Neural cell (in vitro differentiated cells): ENCODE data around the gene R3HDM4. TPM values are rescaled to one million over a fixed set of nuclear protein-coding genes. Genes with fewer than 3 reads are reported as not detected.

Experiments
- H2AFZ ChIP-seq: fragments of 200-600, 300-800 bp; sonication (generic), shearing (Covaris generic); 2 replicates; pipeline ENCODE4 v1.6.0; 2014; ENCODE audit warnings: low read depth, mild to moderate bottlenecking, antibody characterized with exemption, low read length, moderate library complexity
- H3F3A ChIP-seq: fragments of 200-600 bp; shearing (Covaris generic); 2 replicates; pipeline ENCODE4 v1.6.1; 2016; ENCODE audit warnings: mild to moderate bottlenecking, moderate library complexity, mixed read lengths, antibody characterized with exemption, low read length; ENCODE audit not compliant: insufficient read depth, poor library complexity, severe bottlenecking
- H3K27ac ChIP-seq: fragments of 200-600, 300-800 bp; sonication (generic), shearing (Covaris generic); 2 replicates; pipeline ENCODE4 v1.5.1; 2014; ENCODE audit warnings: mild to moderate bottlenecking, low read length, moderate library complexity
- H3K27me3 ChIP-seq: fragments of 300-800, 200-600 bp; sonication (generic), shearing (Covaris generic); 2 replicates; pipeline ENCODE4 v1.6.0; 2014; ENCODE audit warnings: mild to moderate bottlenecking, low read depth, low read length, moderate library complexity; ENCODE audit not compliant: insufficient read depth
- H3K36me3 ChIP-seq: fragments of 300-800, 200-600 bp; sonication (generic), shearing (Covaris generic); 2 replicates; pipeline ENCODE4 v1.5.1; 2014; ENCODE audit warnings: mild to moderate bottlenecking, antibody characterized with exemption, low read length, moderate library complexity; ENCODE audit not compliant: insufficient read depth
- H3K4me2 ChIP-seq: fragments of 300-800, 200-600 bp; sonication (generic), shearing (Covaris generic); 2 replicates; pipeline ENCODE4 v1.6.0; 2014; ENCODE audit warnings: mild to moderate bottlenecking, low read length
- H3K4me3 ChIP-seq: fragments of 300-800, 200-600 bp; sonication (generic), shearing (Covaris generic); 2 replicates; pipeline ENCODE4 v1.5.1; 2014; ENCODE audit warnings: mild to moderate bottlenecking, low read length, moderate library complexity
- H3K79me2 ChIP-seq: fragments of 200-600 bp; shearing (Covaris generic); replicated peaks from 2 replicates; pipeline ENCODE4 v1.6.0; 2014; ENCODE audit warnings: mild to moderate bottlenecking, low read length, moderate library complexity; ENCODE audit not compliant: insufficient read depth
- H3K9ac ChIP-seq: fragments of 300-800, 200-600 bp; sonication (generic), shearing (Covaris generic); 2 replicates; pipeline ENCODE4 v1.6.1; 2016; ENCODE audit warnings: mild to moderate bottlenecking, low read length, mixed read lengths
- H3K9me2 ChIP-seq: fragments of 200-600 bp; shearing (Covaris generic); 2 replicates; pipeline ENCODE4 v1.6.1; 2016; ENCODE audit warnings: mild to moderate bottlenecking, low read length, mixed read lengths; ENCODE audit not compliant: insufficient read depth
- H3K9me3 ChIP-seq: fragments of 200-600, 300-800 bp; sonication (generic), shearing (Covaris generic); 2 replicates; pipeline ENCODE4 v1.6.1; 2016; ENCODE audit warnings: mild to moderate bottlenecking, mixed run types, low read length, moderate library complexity, mixed read lengths
- H4K20me1 ChIP-seq: fragments of 200-600 bp; shearing (Covaris generic); 2 replicates; pipeline ENCODE4 v1.6.1; 2016; ENCODE audit warnings: mild to moderate bottlenecking, mixed run types; ENCODE audit not compliant: insufficient read depth
- CTCF ChIP-seq: fragments of 450-650 bp; IDR thresholded peaks from 2 replicates; pipeline ENCODE4 v1.5.1; 2014; ENCODE audit warnings: antibody characterized with exemption, mild to moderate bottlenecking, moderate library complexity; ENCODE audit not compliant: poor library complexity, severe bottlenecking
- EP300 ChIP-seq: fragments of 450-650 bp; conservative IDR thresholded peaks from 2 replicates; pipeline ENCODE4 v1.6.1; 2014; ENCODE audit warnings: antibody characterized with exemption, mild to moderate bottlenecking, moderate library complexity; ENCODE audit not compliant: poor library complexity, severe bottlenecking
- EZH2 ChIP-seq: fragments of 200-600, 300-800 bp; shearing (Covaris generic), sonication (generic); IDR thresholded peaks from 2 replicates; pipeline ENCODE4 v1.6.1; 2014; ENCODE audit warnings: antibody characterized with exemption, low read length, borderline replicate concordance, mild to moderate bottlenecking; ENCODE audit not compliant: insufficient read depth, poor library complexity, severe bottlenecking
- MXI1 ChIP-seq: fragments of 450-650 bp; conservative IDR thresholded peaks from 2 replicates; pipeline ENCODE4 v1.6.1; 2014; ENCODE audit warnings: antibody characterized with exemption, mild to moderate bottlenecking; ENCODE audit not compliant: poor library complexity, severe bottlenecking
- POLR2AphosphoS5 ChIP-seq: IDR thresholded peaks from 2 replicates; pipeline ENCODE4 v1.6.1; 2012
- RAD21 ChIP-seq: fragments of 450-650 bp; conservative IDR thresholded peaks from 2 replicates; pipeline ENCODE4 v1.6.1; 2014; ENCODE audit warnings: antibody characterized with exemption, mild to moderate bottlenecking, moderate library complexity
- REST ChIP-seq: IDR thresholded peaks from 2 replicates; pipeline ENCODE4 v1.6.1; 2012; ENCODE audit warnings: borderline replicate concordance
- SMC3 ChIP-seq: fragments of 450-650 bp; conservative IDR thresholded peaks from 2 replicates; pipeline ENCODE4 v1.6.1; 2014; ENCODE audit warnings: antibody characterized with exemption, mild to moderate bottlenecking, moderate library complexity; ENCODE audit not compliant: poor library complexity
- TAF1 ChIP-seq: IDR thresholded peaks from 2 replicates; pipeline ENCODE4 v1.6.1; 2012; ENCODE audit warnings: low read depth
- polyA plus RNA-seq: library from polyadenylated mRNA; depleted of rRNA; stranded (reverse); fragments of >200 nt; gene quantifications from 2 replicates; pipeline ENCODE4 v1.2.3, GENCODE V29; 2014

R3HDM4 gene
- polyA plus RNA-seq, 1 donor from 2014 or later, result 51.2 TPM

- TF ChIP-seq SMC3, result no peak
- no peak for TF ChIP-seq EP300
- no peak for TF ChIP-seq EZH2
- no peak for TF ChIP-seq POLR2AphosphoS5
- TF ChIP-seq RAD21, result no peak
- TF ChIP-seq CTCF, result no peak
- TF ChIP-seq REST, result no peak
- TF ChIP-seq MXI1, result no peak
- no peak for TF ChIP-seq TAF1
- Histone ChIP-seq H3K9me3 (no peaks in the 10 kb centered on the region), H3F3A (no peaks in the 10 kb centered on the region), H3K79me2 (no peaks in the 10 kb centered on the region), H3K9ac (no peak overlapping the region), H3K27me3 (peaks cover 34% of the 10 kb centered on the region), H3K4me3 (no peak overlapping the region), H3K27ac (no peak overlapping the region), H3K9me2 (no peaks in the 10 kb centered on the region), H3K36me3 (no peaks in the 10 kb centered on the region), H4K20me1 (no peaks in the 10 kb centered on the region), H2AFZ (no peak overlapping the region), H3K4me2 (no peak overlapping the region)
These were observed 49.8 kb downstream of the R3HDM4 start for GRCh38 chr19:863315-863620.

GRCh38 chr19:862581-863314 lies 50.3 kb downstream of the R3HDM4 start:
- TF ChIP-seq TAF1 (no peak), CTCF (no peak), SMC3 (no peak), POLR2AphosphoS5 (no peak), REST (no peak), MXI1 (no peak), EZH2 (no peak), EP300 (no peak), RAD21 (no peak)

More at GRCh38 chr19:862581-863314, 50.3 kb downstream of the R3HDM4 start:
- Histone ChIP-seq H3K4me3 (no peak overlapping the region), H3K27ac (no peak overlapping the region), H3K36me3 (no peaks in the 10 kb centered on the region), H3K79me2 (no peaks in the 10 kb centered on the region), H3K9me3 (no peaks in the 10 kb centered on the region), H2AFZ (no peak overlapping the region), H3K9ac (no peak overlapping the region), H3K9me2 (no peaks in the 10 kb centered on the region), H3F3A (no peaks in the 10 kb centered on the region), H3K4me2 (no peak overlapping the region), H4K20me1 (no peaks in the 10 kb centered on the region), H3K27me3 (peaks cover 36% of the 10 kb centered on the region)
